GM12891 (cell line): ENCODE data around the gene CTNNA3.

Experiments
- POLR2A ChIP-seq: IDR thresholded peaks from 2 replicates; pipeline ENCODE4 v1.6.1; 2011; ENCODE audit warnings: low read depth, low read length, control low read depth
- POLR2AphosphoS5 ChIP-seq: IDR thresholded peaks from 2 replicates; pipeline ENCODE4 v1.6.1; 2011; ENCODE audit warnings: low read depth, low read length, control low read depth
- TAF1 ChIP-seq: IDR thresholded peaks from 2 replicates; pipeline ENCODE4 v1.6.1; 2011; ENCODE audit warnings: low read depth, low read length, control low read depth

DNA sequence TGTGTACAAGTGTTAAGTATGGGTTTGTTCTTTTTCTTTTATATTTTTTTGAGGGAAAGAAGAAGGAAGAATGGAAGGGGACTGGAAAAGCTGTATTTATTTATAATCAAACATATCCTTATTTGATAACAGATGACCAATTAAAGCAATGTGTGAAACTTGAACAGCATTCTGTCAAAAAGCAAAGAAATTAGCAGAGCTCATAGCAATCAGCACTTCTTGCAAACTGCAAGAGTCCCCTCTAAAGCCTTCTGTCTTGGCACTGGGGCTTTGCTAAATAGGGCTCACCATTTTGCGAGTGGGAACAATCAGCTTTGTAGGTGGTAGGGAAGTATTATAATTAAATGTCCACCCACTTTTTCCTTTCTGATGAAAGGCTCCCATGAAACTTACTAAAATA is 935.1 kb downstream of the CTNNA3 start:
- TF ChIP-seq POLR2A (no peak), TAF1 (no peak), POLR2AphosphoS5 (no peak)
